SH-SY5Y (cell line): ENCODE data around the gene ANGPT4.

Experiments used
- GATA2 ChIP-seq: IDR thresholded peaks from 2 replicates; pipeline ENCODE4 v1.6.1; 2011; ENCODE audit warnings: mild to moderate bottlenecking, low read depth, low read length
- GATA3 ChIP-seq: IDR thresholded peaks from 2 replicates; pipeline ENCODE4 v1.6.1; 2011; ENCODE audit warnings: low read depth, mild to moderate bottlenecking, low read length, moderate library complexity

- TF ChIP-seq GATA2, result no peak
- TF ChIP-seq GATA3, result no peak
Observed at GRCh38 chr20:958936-959815, 43.0 kb upstream of the ANGPT4 start.
